HepG2 (cell line): ENCODE measurements around the gene GPAM. TPM values are rescaled to one million over a fixed set of nuclear protein-coding genes. Genes with fewer than 3 reads are reported as not detected.

Source experiments
- ARHGAP35 ChIP-seq: sonication (generic); formaldehyde crosslinking; IDR thresholded peaks from 2 replicates; pipeline ENCODE4 v1.9.0; 2022; ENCODE audit warnings: mild to moderate bottlenecking, inconsistent platforms, moderate library complexity, missing genetic modification reagents, borderline replicate concordance
- EP300 ChIP-seq, 3 experiments: sonication (generic) in 1 of 3; formaldehyde crosslinking in 1 of 3; IDR thresholded peaks; 2 replicates each; pipeline versions ENCODE4 v1.5.1 to v1.6.1; 2011 to 2020; ENCODE audit warnings: low read depth in 2 of 3, low read length in 2 of 3, borderline replicate concordance in 1 of 3, improper control_type of control experiment in 1 of 3, mild to moderate bottlenecking in 1 of 3, missing genetic modification reagents in 1 of 3, moderate library complexity in 1 of 3
- PAXIP1 ChIP-seq: sonication (generic); formaldehyde crosslinking; conservative IDR thresholded peaks from 2 replicates; pipeline ENCODE4 v1.4.0; 2020; ENCODE audit warnings: mild to moderate bottlenecking, missing genetic modification reagents, moderate library complexity
- SIX4 ChIP-seq: sonication (generic); formaldehyde crosslinking; IDR thresholded peaks from 2 replicates; pipeline ENCODE4 v1.4.0; 2020; ENCODE audit warnings: missing genetic modification reagents
- TBX3 ChIP-seq: fragments of 450-650 bp; IDR thresholded peaks from 2 replicates; pipeline ENCODE4 v1.6.1; 2017; ENCODE audit warnings: antibody characterized with exemption, mild to moderate bottlenecking, inconsistent platforms, borderline replicate concordance
- ZBTB10 ChIP-seq: sonication (generic); formaldehyde crosslinking; IDR thresholded peaks from 2 replicates; pipeline ENCODE4 v1.4.0; 2020; ENCODE audit warnings: missing genetic modification reagents, borderline replicate concordance
- ZFP82 ChIP-seq: sonication (generic); formaldehyde crosslinking; IDR thresholded peaks from 2 replicates; pipeline ENCODE4 v1.5.1; 2020; ENCODE audit warnings: mild to moderate bottlenecking, missing genetic modification reagents, borderline replicate concordance
- ZNF646 ChIP-seq: sonication (generic); formaldehyde crosslinking; IDR thresholded peaks from 2 replicates; pipeline ENCODE4 v1.9.0; 2021; ENCODE audit warnings: mild to moderate bottlenecking, missing genetic modification reagents
- ZNF709 ChIP-seq: sonication (generic); formaldehyde crosslinking; IDR thresholded peaks from 2 replicates; pipeline ENCODE4 v1.5.0; 2020; ENCODE audit warnings: mild to moderate bottlenecking, missing genetic modification reagents
- polyA plus RNA-seq, 8 experiments: library from polyadenylated mRNA; depleted of rRNA in 3 of 8; stranded (reverse) in 7 of 8; unstranded in 1 of 8; fragments of >200 nt; fragmentation: Illumina TruSeq in 4 of 8; extraction: Trizol in 4 of 8; gene quantifications; 2 replicates each; pipeline versions ENCODE4 v1.2.1 to v1.2.3, GENCODE V29; 2011 to 2016; ENCODE audit warnings: low read depth in 4 of 8, missing spikeins in 1 of 8, mixed read lengths in 1 of 8; ENCODE audit not compliant: insufficient read depth in 1 of 8
- total RNA-seq, 5 experiments: library from RNA; depleted of rRNA; stranded (reverse); fragments of >200 nt; fragmentation: Illumina TruSeq; extraction: Trizol; gene quantifications; 2 replicates each; pipeline ENCODE4 v1.2.3, GENCODE V29; 2016; ENCODE audit warnings: low read depth in 1 of 5
- TF ChIP-seq, protein P1 (sequence below): conservative IDR thresholded peaks from 2 replicates; pipeline ENCODE4 v1.6.1; 2018; ENCODE audit warnings: missing genetic modification reagents

Gene GPAM
- total and polyA plus RNA-seq, 2 of the 13 experiments (the other 11 are each of a cell fraction or from before 2014, with no cell fraction given): 36.8 to 140 TPM

DNA sequence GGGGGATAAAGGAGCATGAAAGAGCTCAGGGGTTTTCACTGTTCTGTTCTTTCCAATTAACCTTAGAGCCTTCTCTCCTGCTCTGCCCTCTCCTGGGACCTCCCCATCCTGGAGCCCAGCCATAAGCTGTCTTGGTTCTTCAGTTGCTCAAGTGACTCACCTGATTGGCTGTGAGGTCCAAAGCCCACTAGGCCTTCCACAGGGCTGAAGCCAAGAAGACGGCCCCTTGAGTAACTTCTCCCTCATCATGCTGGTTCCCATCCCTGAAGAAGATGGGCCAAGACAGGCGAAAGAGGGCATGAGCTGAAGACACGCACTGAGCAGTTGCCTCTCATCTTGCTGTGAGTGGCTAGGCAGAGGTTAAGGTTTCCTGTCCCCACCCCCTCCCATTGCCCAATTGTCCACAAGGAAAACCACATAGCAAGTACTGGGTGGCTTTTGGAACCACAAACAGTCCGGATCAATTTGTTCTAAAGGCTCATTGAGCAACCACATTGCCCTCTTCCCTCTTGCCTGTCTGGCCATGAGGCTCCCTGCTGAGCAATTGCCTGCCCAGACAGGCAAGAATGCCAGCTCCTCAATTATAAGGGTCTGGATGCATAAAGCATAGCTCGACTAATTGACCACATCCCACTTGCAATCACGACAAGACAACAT lies 43.9 kb upstream of the GPAM start (continued):
- TF ChIP-seq ZNF646 (CRISPR knock-in tag) (peak; percentile 81; the same call in 1 of the 2 replicates), PAXIP1 (peak; percentile 95), EP300 (IDR thresholded peaks at IDR 0.05; ENCODE audit: low read depth in 2 of 2, low read length in 2 of 2) (peak; percentile 93 to 95), EP300 (CRISPR knock-in tag; IDR thresholded peaks at IDR 0.05; ENCODE audit: borderline replicate concordance) (peak; percentile 93), ZBTB10 (CRISPR knock-in tag) (0 out of 2 replicates have a peak, but pooled peaks have one; percentile 57), SIX4 (CRISPR knock-in tag) (0 out of 2 replicates have a peak, but pooled peaks have one; percentile 21), ARHGAP35 (CRISPR knock-in tag) (no peak; the same call in 1 of the 2 replicates), ZFP82 (CRISPR knock-in tag) (no peak), TBX3 (peak; percentile 70; the same call in 1 of the 2 replicates), ZNF709 (CRISPR knock-in tag) (peak; percentile 86)
- TF ChIP-seq, protein P1, sequence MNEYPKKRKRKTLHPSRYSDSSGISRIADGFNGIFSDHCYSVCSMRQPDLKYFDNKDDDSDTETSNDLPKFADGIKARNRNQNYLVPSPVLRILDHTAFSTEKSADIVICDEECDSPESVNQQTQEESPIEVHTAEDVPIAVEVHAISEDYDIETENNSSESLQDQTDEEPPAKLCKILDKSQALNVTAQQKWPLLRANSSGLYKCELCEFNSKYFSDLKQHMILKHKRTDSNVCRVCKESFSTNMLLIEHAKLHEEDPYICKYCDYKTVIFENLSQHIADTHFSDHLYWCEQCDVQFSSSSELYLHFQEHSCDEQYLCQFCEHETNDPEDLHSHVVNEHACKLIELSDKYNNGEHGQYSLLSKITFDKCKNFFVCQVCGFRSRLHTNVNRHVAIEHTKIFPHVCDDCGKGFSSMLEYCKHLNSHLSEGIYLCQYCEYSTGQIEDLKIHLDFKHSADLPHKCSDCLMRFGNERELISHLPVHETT (CRISPR knock-in tag): peak; percentile 42; the same call in 1 of the 2 replicates
